Measurements from ENCODE around the gene AGXT2.

The AGXT2 gene

DNA sequence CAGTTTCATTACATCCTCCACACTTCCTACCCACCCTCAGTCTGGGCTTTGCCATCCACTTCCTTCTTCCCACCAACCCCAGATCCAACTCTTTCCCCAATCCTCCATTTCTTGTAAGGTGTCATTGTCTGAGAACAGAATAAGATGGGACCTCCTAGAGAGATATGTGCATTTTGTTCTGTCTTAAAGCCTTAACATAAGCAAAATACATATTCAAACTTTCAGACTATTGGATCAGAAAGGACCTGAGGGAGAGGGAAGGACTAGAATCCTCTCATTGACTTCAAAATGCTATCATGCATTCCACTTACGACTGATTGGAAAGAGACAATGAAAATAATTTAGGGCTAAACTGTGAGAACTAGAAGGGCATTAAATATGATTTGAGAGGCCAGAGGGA, 43.0 kb downstream of the AGXT2 start:
- no peak for DNase-seq (ENCODE audit: low spot score)
- TF ChIP-seq, protein P1, sequence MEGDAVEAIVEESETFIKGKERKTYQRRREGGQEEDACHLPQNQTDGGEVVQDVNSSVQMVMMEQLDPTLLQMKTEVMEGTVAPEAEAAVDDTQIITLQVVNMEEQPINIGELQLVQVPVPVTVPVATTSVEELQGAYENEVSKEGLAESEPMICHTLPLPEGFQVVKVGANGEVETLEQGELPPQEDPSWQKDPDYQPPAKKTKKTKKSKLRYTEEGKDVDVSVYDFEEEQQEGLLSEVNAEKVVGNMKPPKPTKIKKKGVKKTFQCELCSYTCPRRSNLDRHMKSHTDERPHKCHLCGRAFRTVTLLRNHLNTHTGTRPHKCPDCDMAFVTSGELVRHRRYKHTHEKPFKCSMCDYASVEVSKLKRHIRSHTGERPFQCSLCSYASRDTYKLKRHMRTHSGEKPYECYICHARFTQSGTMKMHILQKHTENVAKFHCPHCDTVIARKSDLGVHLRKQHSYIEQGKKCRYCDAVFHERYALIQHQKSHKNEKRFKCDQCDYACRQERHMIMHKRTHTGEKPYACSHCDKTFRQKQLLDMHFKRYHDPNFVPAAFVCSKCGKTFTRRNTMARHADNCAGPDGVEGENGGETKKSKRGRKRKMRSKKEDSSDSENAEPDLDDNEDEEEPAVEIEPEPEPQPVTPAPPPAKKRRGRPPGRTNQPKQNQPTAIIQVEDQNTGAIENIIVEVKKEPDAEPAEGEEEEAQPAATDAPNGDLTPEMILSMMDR (IDR thresholded peaks at IDR 0.05; ENCODE audit: extremely low read depth, missing control alignments): no peak

DNA sequence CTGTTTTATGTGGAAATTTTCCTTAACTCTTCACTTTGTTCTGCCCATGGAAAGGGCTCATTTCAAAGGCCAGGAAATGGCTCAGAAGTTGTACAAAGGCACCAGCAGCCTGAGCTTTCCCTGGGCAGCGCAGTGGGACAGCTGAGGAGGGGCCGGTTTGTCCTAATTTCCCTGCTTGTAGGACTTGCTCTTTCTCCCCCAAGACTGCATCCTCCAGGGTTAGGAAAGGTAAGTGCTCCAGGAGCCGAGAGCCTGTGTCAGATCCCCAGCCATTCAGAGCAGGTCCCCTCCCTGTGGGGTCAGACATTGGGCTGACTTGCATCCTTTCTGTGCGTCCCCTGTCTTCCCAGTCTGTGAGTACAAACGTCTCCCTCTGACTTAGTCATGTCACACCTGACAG, 43.5 kb downstream of the AGXT2 start:
- TF ChIP-seq, protein P1 (IDR thresholded peaks at IDR 0.05; ENCODE audit: extremely low read depth, missing control alignments): no peak
- no peak for DNase-seq (ENCODE audit: low spot score)

DNA sequence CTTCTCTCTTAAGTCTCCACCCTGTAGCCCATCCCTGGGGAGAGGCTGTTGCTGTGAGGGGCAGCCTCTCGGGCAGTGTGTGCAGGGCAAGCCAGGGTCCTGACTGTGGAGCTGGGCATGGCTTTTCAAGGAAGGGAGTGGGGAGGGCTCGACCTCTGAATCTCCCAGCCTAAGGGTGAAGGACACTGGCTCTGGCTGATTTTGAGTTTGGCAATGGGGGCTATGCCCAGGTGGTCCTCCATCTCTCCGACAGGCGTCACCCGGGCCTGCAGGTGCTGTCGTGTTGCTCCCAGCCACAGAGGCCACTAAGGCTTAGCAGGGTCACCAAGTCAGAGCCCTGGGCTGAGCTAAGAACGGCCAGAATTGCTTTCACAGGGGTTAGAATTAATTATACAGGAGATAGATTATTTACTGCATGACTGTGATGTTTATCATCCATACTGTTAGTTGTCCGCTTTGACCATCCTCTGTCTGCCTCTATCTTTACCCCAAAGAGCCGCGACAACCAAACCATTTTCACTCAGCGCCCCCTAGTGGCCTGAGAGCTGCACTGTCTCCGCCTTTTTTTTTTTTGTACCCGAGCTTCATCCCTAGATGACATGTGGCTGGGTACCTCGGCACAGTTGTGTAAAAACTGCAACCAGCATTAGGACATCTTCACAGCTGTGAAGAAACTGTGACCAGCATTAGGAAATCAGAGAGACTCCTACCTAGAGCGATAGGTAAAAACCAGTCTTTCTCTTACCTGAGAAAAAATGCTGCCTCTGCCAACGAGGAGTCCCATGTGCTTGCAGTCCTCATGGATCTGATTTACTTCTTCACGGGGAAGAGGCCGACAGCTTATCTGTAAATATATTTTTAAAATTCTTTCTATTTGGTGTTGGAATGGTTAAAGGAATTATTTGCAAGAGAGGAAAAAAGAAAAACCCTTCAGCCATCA, 44.5 kb downstream of the AGXT2 start:
- TF ChIP-seq, protein P1 (IDR thresholded peaks at IDR 0.05; ENCODE audit: extremely low read depth, missing control alignments): peak; percentile 84
- DNase-seq (ENCODE audit: low spot score): peak; percentile 75

DNA sequence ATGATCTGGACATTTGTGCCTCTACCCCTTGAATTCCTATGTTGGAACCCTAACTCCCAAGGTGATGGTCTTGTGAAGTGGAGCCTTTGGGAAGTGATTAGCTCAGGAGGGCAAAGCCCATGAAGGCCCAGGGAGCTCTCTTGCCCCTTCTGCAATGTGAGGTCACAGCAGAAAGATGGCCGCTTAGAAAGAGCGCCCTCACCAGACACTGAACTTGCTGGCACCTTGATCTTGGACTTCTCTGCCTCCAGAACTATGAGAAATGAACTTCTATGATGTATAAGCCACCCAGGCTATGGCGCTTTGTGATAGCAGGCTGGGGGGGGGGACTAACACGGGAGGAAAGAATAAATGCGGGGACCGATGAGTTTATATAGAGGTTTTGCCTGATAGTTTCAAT, 45.3 kb downstream of the AGXT2 start:
- no peak for DNase-seq (ENCODE audit: low spot score)

DNA sequence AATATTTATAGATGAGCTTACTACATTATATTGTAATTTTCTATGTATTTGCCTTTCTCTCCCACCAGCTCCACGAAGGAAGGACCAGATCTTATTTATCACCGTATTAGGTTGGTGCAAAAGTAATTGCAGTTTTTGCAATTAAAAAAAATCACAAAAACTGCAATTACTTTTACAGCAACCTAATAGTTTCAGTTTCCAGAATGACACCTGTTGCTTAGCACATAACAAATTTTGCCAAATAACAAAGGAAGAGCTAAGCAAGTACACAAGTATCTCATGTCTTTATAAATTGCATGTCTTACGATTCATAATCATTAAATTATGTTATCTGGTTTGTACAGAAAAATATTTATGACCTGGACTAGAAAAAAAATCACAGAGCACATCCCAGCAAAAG, 45.9 kb downstream of the AGXT2 start:
- no peak for DNase-seq (ENCODE audit: low spot score)
- TF ChIP-seq, protein P1 (IDR thresholded peaks at IDR 0.05; ENCODE audit: extremely low read depth, missing control alignments): no peak

More for the DNA sequence above, 45.3 kb downstream of the AGXT2 start:
- TF ChIP-seq, protein P1 (IDR thresholded peaks at IDR 0.05; ENCODE audit: extremely low read depth, missing control alignments): no peak

DNA sequence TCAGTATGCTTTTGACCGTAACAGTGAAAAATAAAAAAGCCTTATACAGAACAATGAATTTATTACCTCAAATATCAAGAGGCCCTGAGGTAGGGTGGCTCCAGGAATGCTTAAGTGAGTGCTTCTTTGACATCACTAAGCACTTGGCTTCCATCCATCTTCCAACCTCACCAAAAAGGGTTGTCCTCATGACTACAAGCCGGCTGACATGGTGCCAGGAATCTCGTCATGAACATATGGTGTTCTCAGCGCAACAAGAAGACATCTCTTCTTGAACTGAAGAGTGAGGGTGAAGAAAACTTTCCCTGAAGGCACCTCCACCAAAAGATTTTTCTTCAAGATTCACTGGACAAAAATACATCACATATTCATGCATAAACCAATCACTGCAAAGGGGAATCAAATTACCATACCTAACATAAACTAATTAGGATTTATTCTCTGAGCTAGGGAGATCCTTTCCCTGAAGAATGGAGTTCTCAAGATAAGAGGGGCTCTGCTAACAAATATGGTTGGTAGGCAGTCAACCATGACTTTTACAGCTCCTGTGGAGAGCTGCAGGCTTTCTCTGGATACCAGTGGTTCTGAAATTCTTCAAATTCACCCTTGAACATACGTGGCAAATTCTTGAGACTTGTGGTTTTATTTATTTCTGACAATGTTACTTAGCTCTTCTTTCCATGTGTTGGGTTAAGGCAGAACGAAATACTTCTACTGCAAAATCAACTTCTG, 49.5 kb downstream of the AGXT2 start:
- DNase-seq (ENCODE audit: low spot score): no peak
- TF ChIP-seq, protein P1 (IDR thresholded peaks at IDR 0.05; ENCODE audit: extremely low read depth, missing control alignments): no peak

DNA sequence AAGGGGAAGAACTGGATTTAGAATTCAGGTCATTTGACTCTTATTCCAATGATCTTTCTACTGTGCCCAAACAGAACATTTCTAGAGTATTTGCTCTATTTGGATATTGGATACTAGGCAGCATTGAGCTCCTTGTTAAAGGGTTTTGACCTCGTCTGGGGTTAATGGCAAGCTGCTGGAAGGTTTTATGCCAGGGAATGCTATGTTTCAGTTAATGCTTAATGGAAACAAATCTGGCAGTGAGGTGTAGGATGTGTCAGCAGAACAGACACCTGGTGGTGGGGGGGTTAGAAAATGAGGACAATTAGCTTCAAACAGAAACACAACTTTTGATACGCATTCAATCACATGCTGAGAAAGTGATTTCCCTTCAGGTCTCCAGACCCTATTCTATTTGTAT, 51.5 kb downstream of the AGXT2 start:
- DNase-seq (ENCODE audit: low spot score): no peak
- TF ChIP-seq, protein P1 (IDR thresholded peaks at IDR 0.05; ENCODE audit: extremely low read depth, missing control alignments): no peak
